ENCODE measurements around the gene CES3.
"Not testable (repeated sequence)": the region's sequence is repeated elsewhere in the genome, so short reads cannot be mapped to it uniquely, and the experiment has no call there.

Gene CES3

GRCh38 chr16:66927918-66928649 is 33.0 kb upstream of the CES3 start:
- no peak for FAIRE-seq

- no peak for FAIRE-seq
Measured at GRCh38 chr16:66928702-66929388, 32.2 kb upstream of the CES3 start.

- FAIRE-seq: no peak
Measured at GRCh38 chr16:66930189-66930588, 30.9 kb upstream of the CES3 start.

GRCh38 chr16:66931665-66932064 is 29.4 kb upstream of the CES3 start:
- FAIRE-seq: no peak

GRCh38 chr16:66932076-66932475 is 29.0 kb upstream of the CES3 start:
- no peak for FAIRE-seq

GRCh38 chr16:66933776-66934137 is 27.3 kb upstream of the CES3 start:
- no peak for FAIRE-seq

- FAIRE-seq: no peak
Measured at GRCh38 chr16:66934138-66934838, 26.8 kb upstream of the CES3 start, which contains the start of gene CIAO2B. Gene CIAO2B, minus strand, starts transcription at chr16:66934402. Its CDS starts 38 bp downstream, at chr16:66934364.

GRCh38 chr16:66934839-66935313 is 26.2 kb upstream of the CES3 start:
- FAIRE-seq: not testable (repeated sequence)

- no peak for FAIRE-seq
Measured at GRCh38 chr16:66935314-66936011, 25.6 kb upstream of the CES3 start, which contains the start of gene CES2. Gene CES2, plus strand, starts transcription at chr16:66935516. Its CDS starts 120 bp downstream, at chr16:66935636.

GRCh38 chr16:66936462-66936861 is 24.6 kb upstream of the CES3 start:
- no peak for FAIRE-seq

- no peak for FAIRE-seq
Measured at GRCh38 chr16:66936889-66937554, 24.0 kb upstream of the CES3 start.

GRCh38 chr16:66937725-66938337 is 23.2 kb upstream of the CES3 start:
- FAIRE-seq: no peak

GRCh38 chr16:66939366-66939765 is 21.7 kb upstream of the CES3 start:
- FAIRE-seq: no peak

- FAIRE-seq: no peak
Measured at GRCh38 chr16:66940236-66940635, 20.8 kb upstream of the CES3 start.

- FAIRE-seq: no peak
Measured at GRCh38 chr16:66942981-66943380, 18.1 kb upstream of the CES3 start.

GRCh38 chr16:66943426-66944053 is 17.5 kb upstream of the CES3 start:
- FAIRE-seq: no peak

GRCh38 chr16:66944054-66944441 is 17.0 kb upstream of the CES3 start:
- FAIRE-seq: no peak

GRCh38 chr16:66944971-66945370 is 16.1 kb upstream of the CES3 start:
- not testable (repeated sequence) for FAIRE-seq

GRCh38 chr16:66945939-66946338 is 15.1 kb upstream of the CES3 start:
- FAIRE-seq: no peak

GRCh38 chr16:66946541-66946940 is 14.5 kb upstream of the CES3 start:
- no peak for FAIRE-seq

- no peak for FAIRE-seq
Measured at GRCh38 chr16:66946974-66947301, 14.1 kb upstream of the CES3 start.
